GM23248 (cell line): Measurements from ENCODE around the gene HSPA6.

Experiments used
- EZH2 ChIP-seq: fragments of 200-600 bp; sonication (generic); IDR thresholded peaks from 2 replicates; pipeline ENCODE4 v1.6.1; 2018; ENCODE audit warnings: antibody characterized with exemption, mild to moderate bottlenecking; ENCODE audit not compliant: insufficient read depth, poor library complexity, severe bottlenecking
- EZH2phosphoT487 ChIP-seq: fragments of 200-600 bp; sonication (generic); IDR thresholded peaks from 2 replicates; pipeline ENCODE4 v1.6.1; 2018; ENCODE audit warnings: antibody characterized with exemption, moderate library complexity, mild to moderate bottlenecking, low read depth; ENCODE audit not compliant: insufficient read depth

DNA sequence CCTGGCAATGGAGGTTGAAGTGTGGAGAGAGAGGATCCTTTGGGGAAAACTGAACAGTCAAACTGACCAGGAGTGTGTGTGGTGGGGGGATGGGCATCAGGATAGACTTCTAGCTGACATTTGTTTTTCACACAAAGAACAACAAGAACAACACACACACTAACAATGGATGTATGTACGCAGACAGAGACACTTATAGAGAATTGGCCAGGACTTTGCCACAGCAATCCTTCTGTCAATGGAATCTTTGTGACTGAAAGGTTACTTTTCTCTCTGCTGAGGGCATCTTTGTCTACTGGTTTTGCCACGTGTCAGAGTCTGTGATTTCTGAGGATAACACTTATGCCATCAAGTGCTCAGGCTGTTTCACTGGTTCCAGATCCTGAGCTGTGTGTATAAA is 31.5 kb upstream of the HSPA6 start:
- TF ChIP-seq EZH2phosphoT487 (no peak), EZH2 (no peak)
